GM08714 (cell line): ENCODE measurements around the gene PDSS2.
"Not testable (repeated sequence)": the region's sequence is repeated elsewhere in the genome, so short reads cannot be mapped to it uniquely, and the experiment has no call there.

Experiments used
- H3K4me3 ChIP-seq: fragments of 200-500 bp; sonication (Bioruptor generic); 2 replicates; pipeline ENCODE4 v1.5.1; 2014; ENCODE audit warnings: mild to moderate bottlenecking, low read length, inconsistent platforms
- ZNF274 ChIP-seq: IDR thresholded peaks from 2 replicates; pipeline ENCODE4 v1.6.1; 2012; ENCODE audit warnings: mild to moderate bottlenecking, low read depth, low read length

PDSS2 gene

DNA sequence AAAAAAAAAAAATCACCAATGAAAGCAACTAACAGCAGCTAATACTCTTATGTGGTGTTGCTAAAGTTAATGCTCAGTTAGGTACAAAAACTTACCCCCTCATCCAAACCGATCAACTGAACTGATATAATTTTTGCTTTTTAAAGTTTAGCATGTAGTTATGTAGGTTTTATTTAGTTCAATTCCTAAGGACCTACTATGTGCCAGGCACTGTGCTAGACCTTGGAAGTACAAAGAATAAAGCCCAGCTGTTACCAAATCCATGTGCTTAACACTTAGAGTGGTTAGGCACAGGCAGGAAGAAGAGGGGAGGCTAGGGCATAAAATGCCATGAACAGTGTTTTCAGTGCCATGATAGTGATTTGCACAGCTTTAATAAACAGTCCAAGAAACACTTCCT lies 85.1 kb downstream of the PDSS2 start:
- no peak for TF ChIP-seq ZNF274

GRCh38 chr6:107369493-107369892 lies 89.9 kb downstream of the PDSS2 start:
- no peak overlapping the region for H3K4me3 ChIP-seq
- no peak for TF ChIP-seq ZNF274

More for the DNA sequence above, 85.1 kb downstream of the PDSS2 start:
- no peak overlapping the region for H3K4me3 ChIP-seq

- no peak for TF ChIP-seq ZNF274
- H3K4me3 ChIP-seq: no peak overlapping the region
Observed at GRCh38 chr6:107368471-107368870, 90.9 kb downstream of the PDSS2 start.

GRCh38 chr6:107364173-107364572 lies 95.2 kb downstream of the PDSS2 start:
- not testable (repeated sequence) for H3K4me3 ChIP-seq

- no peak overlapping the region for H3K4me3 ChIP-seq
- TF ChIP-seq ZNF274: no peak
Observed at GRCh38 chr6:107361753-107362604, 97.4 kb downstream of the PDSS2 start.

DNA sequence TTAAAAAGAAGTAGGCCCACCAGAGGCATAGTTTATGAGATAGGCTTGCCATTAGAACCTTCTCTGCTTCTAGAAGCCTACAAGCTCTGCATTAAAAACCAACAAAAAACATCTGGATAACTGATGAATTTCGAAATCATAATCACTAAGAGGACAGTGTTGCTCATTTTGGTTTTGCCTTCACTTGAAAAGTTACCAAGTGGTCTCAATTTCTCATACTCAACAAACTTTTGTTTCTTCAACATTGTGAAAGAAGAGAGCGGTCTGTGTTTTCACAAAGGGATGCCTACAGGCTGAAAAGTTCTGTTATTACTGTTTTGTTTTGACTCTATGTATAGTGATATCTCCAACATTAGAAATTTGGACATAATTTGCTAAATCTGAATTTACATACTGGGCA lies 98.9 kb downstream of the PDSS2 start:
- no peak overlapping the region for H3K4me3 ChIP-seq
- no peak for TF ChIP-seq ZNF274

- H3K4me3 ChIP-seq: no peak overlapping the region
- no peak for TF ChIP-seq ZNF274
Observed at GRCh38 chr6:107357842-107358241, 101.5 kb downstream of the PDSS2 start.

- H3K4me3 ChIP-seq: no peak overlapping the region
- no peak for TF ChIP-seq ZNF274
Observed at GRCh38 chr6:107357031-107357430, 102.3 kb downstream of the PDSS2 start.

DNA sequence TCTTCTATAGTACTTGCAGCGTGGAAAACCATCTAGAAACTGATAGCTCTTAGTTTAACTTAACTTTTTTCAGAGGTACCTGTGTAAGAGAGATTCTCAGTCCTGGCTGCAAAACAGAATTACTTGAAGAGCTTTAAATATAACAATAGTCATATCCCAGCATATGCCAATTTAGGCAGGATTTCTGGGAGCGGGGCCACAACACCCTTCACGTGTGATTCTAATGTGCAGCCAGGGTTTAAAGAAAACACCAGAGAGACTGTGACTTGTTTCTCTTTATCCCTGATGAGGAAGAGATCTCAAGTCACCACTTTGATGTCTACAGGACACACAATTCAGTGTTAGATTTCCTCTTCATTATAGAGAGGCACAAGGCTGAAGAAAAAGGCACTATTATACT lies 103.7 kb downstream of the PDSS2 start:
- H3K4me3 ChIP-seq: no peak overlapping the region
- no peak for TF ChIP-seq ZNF274

GRCh38 chr6:107354451-107354850 lies 104.9 kb downstream of the PDSS2 start:
- no peak for TF ChIP-seq ZNF274
- H3K4me3 ChIP-seq: no peak overlapping the region

DNA sequence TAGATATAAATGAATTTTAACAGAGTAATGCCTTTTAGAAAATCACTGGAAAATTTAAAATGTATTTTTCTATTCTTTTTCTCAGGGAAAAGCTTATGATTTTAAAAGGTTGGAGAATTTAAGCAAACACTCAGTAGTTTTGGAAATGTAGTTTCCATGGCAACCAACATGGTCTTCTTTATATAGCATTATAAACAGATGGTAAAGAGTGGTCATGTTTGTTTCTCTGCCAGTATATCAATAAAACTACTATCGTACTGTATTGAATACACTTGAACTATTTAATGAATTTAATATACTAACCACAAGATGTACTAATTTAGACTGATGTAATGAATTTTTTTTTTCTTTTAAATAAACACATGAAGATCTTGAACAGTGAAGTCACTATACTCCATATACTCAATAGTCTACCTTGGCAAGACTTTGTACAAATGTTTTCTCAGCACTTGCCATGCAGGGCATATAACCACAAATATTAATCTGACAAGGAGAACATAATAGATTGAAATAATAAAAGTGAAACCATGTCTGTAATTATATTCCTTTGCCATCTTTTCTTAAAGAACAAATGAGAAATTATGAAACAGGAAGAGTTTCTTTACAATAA lies 105.5 kb downstream of the PDSS2 start:
- no peak overlapping the region for H3K4me3 ChIP-seq
- TF ChIP-seq ZNF274: no peak

GRCh38 chr6:107348224-107348623 lies 111.1 kb downstream of the PDSS2 start:
- TF ChIP-seq ZNF274: no peak
- H3K4me3 ChIP-seq: no peak overlapping the region

DNA sequence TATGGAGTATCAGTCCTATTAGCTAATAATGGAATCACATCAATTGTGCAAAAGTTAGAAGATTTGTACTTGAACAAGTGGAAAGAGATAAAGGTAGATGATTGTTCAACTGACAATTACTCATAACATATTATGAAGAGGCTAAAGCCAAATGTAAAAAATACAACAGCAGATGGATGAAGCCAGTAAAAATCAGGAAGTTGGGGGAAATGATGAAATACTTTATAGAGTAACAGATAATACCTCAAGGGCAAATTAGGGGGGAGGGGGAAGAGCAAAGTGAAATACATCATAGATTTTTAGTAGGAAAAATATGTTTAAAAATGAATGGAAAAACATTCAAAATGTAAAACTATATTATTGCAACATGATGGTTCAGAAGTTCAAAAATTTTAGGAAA lies 114.0 kb downstream of the PDSS2 start:
- no peak for TF ChIP-seq ZNF274
- H3K4me3 ChIP-seq: no peak overlapping the region

DNA sequence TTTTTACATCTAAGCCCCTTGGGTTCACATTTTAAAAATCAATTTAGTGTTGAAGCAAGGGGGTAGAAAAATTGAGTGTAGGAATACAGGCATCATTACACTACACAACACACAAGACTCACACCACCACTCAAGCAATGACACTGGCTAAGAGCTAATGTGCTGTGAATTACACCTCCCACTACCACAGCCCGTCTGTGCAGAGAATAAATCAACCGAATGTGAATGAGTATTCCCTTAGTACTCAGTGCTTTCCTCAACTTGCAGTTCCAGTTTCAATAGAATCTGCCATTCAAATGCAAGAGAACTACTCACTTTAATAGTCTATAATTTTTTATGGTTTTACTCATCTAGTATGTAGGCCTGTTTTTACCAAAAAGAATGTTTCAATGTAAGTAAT lies 114.4 kb downstream of the PDSS2 start:
- no peak overlapping the region for H3K4me3 ChIP-seq
- no peak for TF ChIP-seq ZNF274

DNA sequence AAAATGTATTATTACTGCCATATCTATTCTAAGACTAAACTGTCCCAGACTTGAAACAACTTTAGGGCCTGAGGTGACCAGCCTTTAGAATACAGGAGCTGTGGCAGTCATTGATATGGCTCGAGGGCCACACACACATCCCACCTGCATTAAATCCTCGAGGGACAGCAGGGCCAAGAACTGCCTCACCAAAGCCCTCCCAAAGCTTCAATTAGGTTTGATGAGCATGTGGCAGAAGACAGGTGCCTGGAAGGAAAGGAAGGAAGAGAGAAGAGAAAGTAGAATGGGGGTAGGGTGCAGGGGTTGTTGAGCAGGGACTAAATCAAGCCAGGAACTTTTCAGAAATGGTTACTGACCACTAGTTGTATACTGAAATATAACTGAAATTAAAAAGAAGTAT lies 115.0 kb downstream of the PDSS2 start:
- no peak for TF ChIP-seq ZNF274
- no peak overlapping the region for H3K4me3 ChIP-seq
